B cell (primary cell): ENCODE measurements around the gene ZNF562. TPM values are rescaled to one million over a fixed set of nuclear protein-coding genes. Genes with fewer than 3 reads are reported as not detected.

Experiments
- ATAC-seq: fragments of 200-7000 bp; cut with Tn5 transposase; one replicate; pipeline ENCODE4 v1.10.0; 2021; ENCODE audit warnings: low read depth, mild to moderate bottlenecking, moderate number of reproducible peaks, moderate library complexity
- CTCF ChIA-PET: fragments of 350-600 bp; sonication (Branson Sonifier 250); formaldehyde crosslinking; loops from one replicate; lab custom pipeline; 2021; ENCODE audit warnings: antibody characterized with exemption, inconsistent platforms; lab: Charles Lee
- POLR2A ChIA-PET: fragments of 350-600 bp; sonication (Branson Sonifier 250); formaldehyde crosslinking; loops from one replicate; lab custom pipeline; 2021; ENCODE audit warnings: antibody characterized with exemption; lab: Charles Lee
- DNase-seq: peaks from one replicate; pipeline ENCODE4 v3.0.0; 2013
- H2AFZ ChIP-seq: 2 replicates; pipeline ENCODE4 v1.6.1; 2012; ENCODE audit warnings: mild to moderate bottlenecking, low read depth, low read length; ENCODE audit not compliant: insufficient read depth, poor library complexity, severe bottlenecking
- H3K27ac ChIP-seq, 2 donors: 1 replicate in 1 of 2; 2 replicates in 1 of 2; pipeline ENCODE4 v1.5.1; 2012 to 2013; ENCODE audit warnings: low read length in 2 of 2, mild to moderate bottlenecking in 2 of 2, moderate library complexity in 1 of 2
- H3K27me3 ChIP-seq, 4 experiments: fragments of 200-600 bp in 1 of 4; sonication (generic) in 1 of 4; replicated peaks in 1 of 4; 1 replicate in 2 of 4; 2 replicates in 2 of 4; pipeline versions ENCODE4 v1.6.1 to v1.7.0; 2013 to 2016; ENCODE audit warnings: low read length in 3 of 4, mild to moderate bottlenecking in 2 of 4, mixed read lengths in 1 of 4, moderate library complexity in 1 of 4; ENCODE audit not compliant: insufficient read depth in 4 of 4, control insufficient read depth in 3 of 4; ENCODE audit errors: control extremely low read depth in 1 of 4
- H3K36me3 ChIP-seq, 2 experiments: replicated peaks in 1 of 2; 1 replicate in 1 of 2; 2 replicates in 1 of 2; pipeline versions ENCODE4 v1.6.1 to v1.7.1; 2013; ENCODE audit warnings: low read length in 1 of 2; ENCODE audit not compliant: insufficient read depth in 2 of 2, control insufficient read depth in 1 of 2; ENCODE audit errors: control extremely low read depth in 1 of 2, extremely low read depth in 1 of 2
- H3K4me1 ChIP-seq, 2 donors: fragments of 200-600 bp in 1 of 2; sonication (generic) in 1 of 2; 1 replicate in 1 of 2; 2 replicates in 1 of 2; pipeline versions ENCODE4 v1.5.1 to v1.6.1; 2013 to 2017; ENCODE audit warnings: low read length in 2 of 2; ENCODE audit not compliant: control insufficient read depth in 2 of 2, insufficient read depth in 2 of 2
- H3K4me2 ChIP-seq: replicated peaks from 2 replicates; pipeline ENCODE3; 2012; ENCODE audit warnings: mild to moderate bottlenecking, low read depth, low read length; ENCODE audit not compliant: poor library complexity, severe bottlenecking
- H3K4me3 ChIP-seq, 5 experiments: fragments of 200-600 bp in 1 of 5; sonication (generic) in 1 of 5; 1 replicate in 3 of 5; 2 replicates in 2 of 5; pipeline versions ENCODE4 v1.5.1 to v1.7.0; 2011 to 2016; ENCODE audit warnings: low read length in 4 of 5, mild to moderate bottlenecking in 4 of 5, low read depth in 2 of 5, control low read depth in 1 of 5, moderate library complexity in 1 of 5; ENCODE audit not compliant: insufficient read depth in 1 of 5; ENCODE audit errors: control extremely low read depth in 1 of 5, extremely low read depth in 1 of 5
- H3K79me2 ChIP-seq: fragments of 200-600 bp; sonication (generic); one replicate; pipeline ENCODE4 v1.6.0; 2016; ENCODE audit warnings: low read length; ENCODE audit not compliant: control insufficient read depth, insufficient read depth
- H3K9ac ChIP-seq: fragments of 200-600 bp; sonication (generic); 2 replicates; pipeline ENCODE4 v1.6.1; 2017; ENCODE audit warnings: mild to moderate bottlenecking, low read length, moderate library complexity
- H3K9me3 ChIP-seq, 3 donors: one replicate each; pipeline versions ENCODE4 v1.6.1 to v1.7.1; 2013; ENCODE audit warnings: low read length in 2 of 3; ENCODE audit not compliant: control insufficient read depth in 2 of 3, insufficient read depth in 1 of 3; ENCODE audit errors: control extremely low read depth in 1 of 3
- H4K20me1 ChIP-seq: 2 replicates; pipeline ENCODE4 v1.6.0; 2012; ENCODE audit warnings: mild to moderate bottlenecking, low read length; ENCODE audit not compliant: insufficient read depth, control insufficient read depth, poor library complexity, severe bottlenecking
- H3K27ac Mint-ChIP-seq: one replicate; pipeline ENCODE4 v1.8.0; 2021; ENCODE audit warnings: mixed read lengths
- H3K27me3 Mint-ChIP-seq: one replicate; pipeline ENCODE4 v1.8.0; 2021; ENCODE audit warnings: mixed read lengths
- H3K4me1 Mint-ChIP-seq: one replicate; pipeline ENCODE4 v1.8.0; 2021; ENCODE audit warnings: mixed read lengths
- H3K4me3 Mint-ChIP-seq: one replicate; pipeline ENCODE4 v1.8.0; 2021; ENCODE audit warnings: mixed read lengths
- H3K9me3 Mint-ChIP-seq: one replicate; pipeline ENCODE4 v1.8.0; 2022; ENCODE audit warnings: mixed read lengths; ENCODE audit not compliant: insufficient read depth
- CTCF ChIP-seq: fragments of 200-600 bp; IDR thresholded peaks from one replicate; pipeline ENCODE4 v1.8.0; 2022; ENCODE audit warnings: antibody characterized with exemption, mild to moderate bottlenecking
- EZH2 ChIP-seq: IDR thresholded peaks from 2 replicates; pipeline ENCODE4 v1.6.1; 2012; ENCODE audit warnings: borderline replicate concordance, low read depth, mild to moderate bottlenecking, moderate library complexity, low read length; ENCODE audit not compliant: insufficient read depth, poor library complexity, severe bottlenecking
- WGBS: methylation state at CpG from one replicate; pipeline ENCODE4 v1.1.5; 2013; ENCODE audit warnings: missing lambda C conversion rate; ENCODE audit not compliant: insufficient coverage; 5-methylcytosine and 5-hydroxymethylcytosine counted together
- intact Hi-C: fragments of 100-400 bp; cut with micrococcal nuclease; formaldehyde crosslinking; loops from one replicate; pipeline ENCODE4 v1.10.0; 2022
- polyA plus RNA-seq: library from polyadenylated mRNA; depleted of rRNA; stranded (reverse); fragments of >200 nt; gene quantifications from 2 replicates; pipeline ENCODE4 v1.2.3, GENCODE V29; 2012
- total RNA-seq, 2 donors: library from RNA; stranded (reverse); fragments of 120-200 nt in 1 of 2; gene quantifications; 1 replicate in 1 of 2; 2 replicates in 1 of 2; pipeline versions ENCODE4 v1.2.3 to v1.2.4, GENCODE V29; 2013 to 2022

The ZNF562 gene
- total and polyA plus RNA-seq, 2 donors (not counting 1 experiment from before 2014, with no cell fraction given) = 4.1 to 31.8 TPM

DNA sequence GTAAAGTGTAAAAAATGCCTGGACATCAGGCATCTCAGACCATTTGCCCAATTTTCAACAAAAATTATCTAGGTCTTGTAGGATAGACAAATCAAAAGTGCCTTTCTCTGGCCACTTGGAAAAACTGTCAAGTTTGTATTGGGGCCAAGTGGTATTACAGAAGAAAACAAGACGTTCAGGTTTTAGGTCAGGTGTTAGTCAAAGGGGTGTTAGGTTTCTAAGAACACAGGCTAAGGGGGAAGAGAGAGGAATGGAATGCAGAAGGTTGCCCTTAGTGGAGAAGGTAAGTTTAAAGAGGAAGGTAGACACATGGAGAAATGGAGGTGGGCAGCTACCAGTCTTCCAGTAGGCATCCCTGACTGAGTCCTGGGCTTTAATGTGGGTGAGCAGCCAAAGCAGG lies 33.9 kb downstream of the ZNF562 start:
- Mint-ChIP-seq H3K27ac (no peak overlapping the region), H3K4me1 (no peaks in the 10 kb centered on the region), H3K27me3 (no peaks in the 10 kb centered on the region), H3K9me3 (no peaks in the 10 kb centered on the region), H3K4me3 (no peak overlapping the region)
- ChIA-PET CTCF (no interaction called here), POLR2A (no interaction called here)
- Histone ChIP-seq H3K9ac (no peak overlapping the region), H3K79me2 (no peaks in the 10 kb centered on the region), H4K20me1 (no peaks in the 10 kb centered on the region), H3K4me2 (no peak overlapping the region), H3K4me3 (no peak overlapping the region), H3K9me3 (peaks cover 0 to 3% (median 0%) of the 10 kb centered on the region in 3 donors), H3K4me1 (no peaks in the 10 kb centered on the region), H3K27ac (no peak overlapping the region), H2AFZ (no peak overlapping the region), H3K27me3 (no peaks in the 10 kb centered on the region), H3K36me3 (peaks cover 1 to 3% of the 10 kb centered on the region in 2 experiments)
- no peak for TF ChIP-seq CTCF
- no peak for TF ChIP-seq EZH2
- ATAC-seq = no peak
- WGBS = 100% methylated on average over 1 of the region's 1 CpG
- intact Hi-C loops = no loop called here
- no peak for DNase-seq

DNA sequence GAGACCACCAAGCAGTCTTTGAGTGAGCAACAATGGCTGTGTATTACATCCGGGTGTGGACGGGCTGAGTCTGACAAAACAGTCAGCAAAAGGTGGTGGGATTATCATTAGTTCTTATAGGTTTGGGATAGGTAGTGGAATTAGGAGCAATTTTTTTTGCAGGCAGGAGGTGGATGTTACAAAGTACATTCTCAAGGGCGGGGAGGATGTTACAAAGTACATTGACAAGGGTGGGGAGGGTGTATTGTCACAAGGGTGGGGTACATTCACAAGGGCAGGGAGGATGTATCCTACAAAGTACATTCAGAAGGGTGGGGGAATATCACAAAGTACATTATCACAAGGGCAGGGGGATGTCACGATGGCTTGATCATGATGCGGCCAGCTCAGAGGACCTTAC lies 38.9 kb downstream of the ZNF562 start:
- no peak for TF ChIP-seq CTCF
- no peak for TF ChIP-seq EZH2
- H3K27me3 ChIP-seq = no peaks in the 10 kb centered on the region
- DNase-seq = no peak
- peaks cover 12% of the 10 kb centered on the region in 2 experiments for H3K36me3 ChIP-seq
- Mint-ChIP-seq H3K27me3 (no peaks in the 10 kb centered on the region), H3K4me3 (no peak overlapping the region), H3K4me1 (no peaks in the 10 kb centered on the region), H3K27ac (no peak overlapping the region), H3K9me3 (no peaks in the 10 kb centered on the region)
- H3K4me2 ChIP-seq = no peak overlapping the region
- ChIA-PET CTCF (no interaction called here), POLR2A (no interaction called here)
- 100% methylated on average over 2 of the region's 5 CpGs for WGBS
- H3K27ac ChIP-seq = no peak overlapping the region
- H3K4me3 ChIP-seq = no peak overlapping the region
- H3K79me2 ChIP-seq = no peaks in the 10 kb centered on the region
- H3K4me1 ChIP-seq = no peaks in the 10 kb centered on the region
- no peaks in the 10 kb centered on the region for H4K20me1 ChIP-seq
- H2AFZ ChIP-seq = no peak overlapping the region
- no peak overlapping the region for H3K9ac ChIP-seq
- no peaks in the 10 kb centered on the region for H3K9me3 ChIP-seq
- ATAC-seq = no peak
- intact Hi-C loops = no loop called here
